A549 (cell line): ENCODE results near the gene OR3A3. TPM values are rescaled to one million over a fixed set of nuclear protein-coding genes. Genes with fewer than 3 reads are reported as not detected.
"Not testable (repeated sequence)": the region's sequence is repeated elsewhere in the genome, so short reads cannot be mapped to it uniquely, and the experiment has no call there.

Experiments
- ATAC-seq, 2 experiments: fragments of 200-7000 bp in 1 of 2; fragments of >200 bp in 1 of 2; cut with Nextera tagmentation in 1 of 2; cut with Tn5 transposase in 1 of 2; 3 replicates each; pipeline versions ENCODE4 v1.8.0 to v1.9.1; 2018 to 2020; ENCODE audit warnings: mild to moderate bottlenecking in 1 of 2, moderate library complexity in 1 of 2
- CTCF ChIA-PET: fragments of 300-600 bp; sonication (Branson Sonifier 250); formaldehyde crosslinking; extraction: SDS; loops from one replicate; lab custom pipeline; 2021; ENCODE audit warnings: antibody characterized with exemption, inconsistent platforms; lab: Yijun Ruan, JAX
- POLR2A ChIA-PET: fragments of 350-600 bp; formaldehyde crosslinking; extraction: SDS; loops from one replicate; lab custom pipeline; 2021; ENCODE audit warnings: antibody characterized with exemption, inconsistent platforms; lab: Yijun Ruan, JAX
- DNase-seq, 2 experiments: peaks; one replicate each; pipeline versions ENCODE4 v3.0.0 to v3.0.0-alpha.2; 2011 to 2016; ENCODE audit warnings: low read depth in 1 of 2, low spot score in 1 of 2
- FAIRE-seq: peaks from 2 replicates; lab custom pipeline; 2011; peaks lifted over from hg19 to GRCh38; lab: Jason Lieb, UNC
- H3K27ac ChIP-seq, 2 experiments: fragments of >200 bp; sonication (Bioruptor Twin); formaldehyde crosslinking; 3 replicates each; pipeline ENCODE4 v1.5.1; 2016 to 2017
- H3K4me1 ChIP-seq: fragments of >200 bp; sonication (Bioruptor Twin); formaldehyde crosslinking; 3 replicates; pipeline ENCODE4 v1.6.1; 2016
- H3K4me2 ChIP-seq: fragments of >200 bp; sonication (Bioruptor Twin); formaldehyde crosslinking; 3 replicates; pipeline ENCODE4 v1.6.1; 2016
- H3K4me3 ChIP-seq: fragments of >200 bp; sonication (Bioruptor Twin); formaldehyde crosslinking; 3 replicates; pipeline ENCODE4 v1.5.1; 2016
- H3K9me3 ChIP-seq: fragments of >200 bp; sonication (Bioruptor Twin); formaldehyde crosslinking; 3 replicates; pipeline ENCODE4 v1.6.1; 2016
- BCL3 ChIP-seq: fragments of >200 bp; sonication (Bioruptor Twin); formaldehyde crosslinking; IDR thresholded peaks from 3 replicates; pipeline ENCODE4 v1.6.1; 2016
- CBX8 ChIP-seq: fragments of 200-600 bp; sonication (generic); IDR thresholded peaks from 2 replicates; pipeline ENCODE4 v1.6.1; 2016
- CHD2 ChIP-seq: fragments of 150-350 bp; IDR thresholded peaks from 2 replicates; pipeline ENCODE4 v1.6.1; 2014; ENCODE audit warnings: low read length; ENCODE audit not compliant: partially characterized antibody
- CTCF ChIP-seq: fragments of >200 bp; sonication (Bioruptor Twin); formaldehyde crosslinking; IDR thresholded peaks from 3 replicates; pipeline ENCODE4 v1.5.1; 2016
- E2F6 ChIP-seq: IDR thresholded peaks from 2 replicates; pipeline ENCODE4 v1.6.1; 2012; ENCODE audit warnings: low read depth, borderline replicate concordance
- EHF ChIP-seq: fragments of 250-450 bp; sonication (Bioruptor Pico); IDR thresholded peaks from 2 replicates; pipeline ENCODE4 v1.5.0; 2020; ENCODE audit warnings: mild to moderate bottlenecking
- EHMT2 ChIP-seq: fragments of 200-600 bp; sonication (generic); IDR thresholded peaks from 2 replicates; pipeline ENCODE4 v1.6.1; 2016; ENCODE audit warnings: antibody characterized with exemption, low read depth, mild to moderate bottlenecking, moderate library complexity
- GATA3 ChIP-seq: IDR thresholded peaks from 2 replicates; pipeline ENCODE4 v1.6.1; 2012; ENCODE audit warnings: borderline replicate concordance
- HOXB5 ChIP-seq: fragments of 250-450 bp; sonication (Bioruptor Pico); IDR thresholded peaks from 2 replicates; pipeline ENCODE4 v1.5.0; 2020; ENCODE audit warnings: mild to moderate bottlenecking, moderate library complexity
- MAFK ChIP-seq: fragments of 450-650 bp; IDR thresholded peaks from 2 replicates; pipeline ENCODE4 v1.6.1; 2014; ENCODE audit not compliant: partially characterized antibody
- PBX3 ChIP-seq: IDR thresholded peaks from 2 replicates; pipeline ENCODE4 v1.6.1; 2012
- POLR2AphosphoS2 ChIP-seq: conservative IDR thresholded peaks from 2 replicates; pipeline ENCODE4 v1.6.1; 2012; ENCODE audit warnings: low read length, improper control_type of control experiment, inconsistent platforms
- RARB ChIP-seq: fragments of 250-450 bp; sonication (Bioruptor Pico); IDR thresholded peaks from 2 replicates; pipeline ENCODE4 v1.8.0; 2021; ENCODE audit warnings: mild to moderate bottlenecking, moderate library complexity
- TP53 ChIP-seq: fragments of 250-450 bp; sonication (Bioruptor Pico); IDR thresholded peaks from 2 replicates; pipeline ENCODE4 v1.5.0; 2021; ENCODE audit warnings: mild to moderate bottlenecking, moderate library complexity
- ZNF302 ChIP-seq: fragments of 250-450 bp; sonication (Bioruptor Pico); IDR thresholded peaks from 2 replicates; pipeline ENCODE4 v1.9.0; 2021; ENCODE audit warnings: inconsistent platforms, mild to moderate bottlenecking, moderate library complexity
- whole genome bisulfite sequencing: methylation state at CpG from one replicate; pipeline ENCODE4 v1.1.6; 2017; ENCODE audit errors: missing lambda C conversion rate; 5-methylcytosine and 5-hydroxymethylcytosine counted together
- polyA minus RNA-seq: library from RNA; depleted of rRNA, polyadenylated mRNA; stranded (reverse); fragments of >200 nt; gene quantifications from 2 replicates; pipeline ENCODE4 v1.2.3, GENCODE V29; 2011; rRNA and poly(A)+ RNA removed
- polyA plus RNA-seq, 4 experiments: library from polyadenylated mRNA; depleted of rRNA in 3 of 4; stranded (reverse); fragments of >200 nt; fragmentation: RNase III in 1 of 4; extraction: RNeasy Plus Mini Kit Qiagen cat#74134 plus additional on column Dnase treatment in 1 of 4; gene quantifications; 2 replicates in 3 of 4; 3 replicates in 1 of 4; pipeline ENCODE4 v1.2.3, GENCODE V29; 2011 to 2017

Gene OR3A3
- not detected in 2 replicates for polyA plus RNA-seq (2011; rRNA removed)
- polyA plus RNA-seq (2012; cell fraction: cytosol; rRNA removed), result not detected in 2 replicates
- polyA plus RNA-seq (2012; cell fraction: nucleus; rRNA removed), result not detected in 2 replicates
- not detected in 3 replicates for polyA plus RNA-seq (2017; fragmentation: RNase III; extraction: RNeasy Plus Mini Kit Qiagen cat#74134 plus additional on column Dnase treatment)
- polyA minus RNA-seq, result not detected in 2 replicates

- Histone ChIP-seq H3K27ac (no peak within 1 kb of the TSS), H3K4me2 (no peak within 1 kb of the TSS)
- no peak for DNase-seq
- TF ChIP-seq ZNF302 (CRISPR knock-in tag), result no peak
- no peak for TF ChIP-seq BCL3
- no peak for TF ChIP-seq CTCF
- TF ChIP-seq, all 56 proteins: peak for 0
- ATAC-seq (no peak), FAIRE-seq (no peak)
- Histone ChIP-seq H3K4me1 (no peaks in the 10 kb centered on the region), H3K9me3 (peaks cover 17% of the 10 kb centered on the region; the same call in 2 of the 3 replicates), H3K4me3 (no peak within 1 kb of the TSS)
- CTCF ChIA-PET, result interaction anchor here (1.2 kb wide), 1 partner anchor 66 kb away, joined by 3 read pairs; no protein-coding TSS in a partner anchor
- POLR2A ChIA-PET, result no interaction called here
- 26% methylated on average over 3 of the region's 3 CpGs for WGBS
These were observed at the start of gene OR3A3 for GRCh38 chr17:3411070-3411469. Gene OR3A3 (plus strand): TSS chr17:3411370.

GRCh38 chr17:3371167-3371566 lies 40.0 kb upstream of the OR3A3 start:
- H3K9me3 ChIP-seq, H3K4me3 ChIP-seq, FAIRE-seq, ATAC-seq, H3K4me1 ChIP-seq, CTCF ChIA-PET, DNase-seq, H3K27ac ChIP-seq, POLR2A ChIA-PET, H3K4me2 ChIP-seq: not testable (repeated sequence)
- WGBS, result no CpG with 5 or more reads among the region's 31 CpGs

GRCh38 chr17:3378321-3378720 lies 32.8 kb upstream of the OR3A3 start:
- H3K4me2 ChIP-seq, result no peak overlapping the region
- TF ChIP-seq CBX8 (no peak), PBX3 (no peak), E2F6 (no peak), HOXB5 (no peak), TP53 (CRISPR knock-in tag) (no peak), EHMT2 (no peak), POLR2AphosphoS2 (no peak), MAFK (no peak), GATA3 (no peak), CHD2 (no peak), RARB (CRISPR knock-in tag) (no peak), EHF (CRISPR knock-in tag) (no peak)
- POLR2A ChIA-PET, result no interaction called here

More at GRCh38 chr17:3378321-3378720, 32.8 kb upstream of the OR3A3 start:
- WGBS, result 2% methylated on average over 8 of the region's 8 CpGs
- no peak overlapping the region for H3K4me3 ChIP-seq
- no peak for DNase-seq
- 0 out of 3 replicates have a peak, but pooled peaks cover 2% of the 10 kb centered on the region for H3K9me3 ChIP-seq
- no peak for ATAC-seq
- H3K4me1 ChIP-seq, result no peaks in the 10 kb centered on the region
- no peak overlapping the region for H3K27ac ChIP-seq
- CTCF ChIA-PET, result no interaction called here
- no peak for FAIRE-seq
